ENCODE data around the gene PKD2.

PKD2 gene

DNA sequence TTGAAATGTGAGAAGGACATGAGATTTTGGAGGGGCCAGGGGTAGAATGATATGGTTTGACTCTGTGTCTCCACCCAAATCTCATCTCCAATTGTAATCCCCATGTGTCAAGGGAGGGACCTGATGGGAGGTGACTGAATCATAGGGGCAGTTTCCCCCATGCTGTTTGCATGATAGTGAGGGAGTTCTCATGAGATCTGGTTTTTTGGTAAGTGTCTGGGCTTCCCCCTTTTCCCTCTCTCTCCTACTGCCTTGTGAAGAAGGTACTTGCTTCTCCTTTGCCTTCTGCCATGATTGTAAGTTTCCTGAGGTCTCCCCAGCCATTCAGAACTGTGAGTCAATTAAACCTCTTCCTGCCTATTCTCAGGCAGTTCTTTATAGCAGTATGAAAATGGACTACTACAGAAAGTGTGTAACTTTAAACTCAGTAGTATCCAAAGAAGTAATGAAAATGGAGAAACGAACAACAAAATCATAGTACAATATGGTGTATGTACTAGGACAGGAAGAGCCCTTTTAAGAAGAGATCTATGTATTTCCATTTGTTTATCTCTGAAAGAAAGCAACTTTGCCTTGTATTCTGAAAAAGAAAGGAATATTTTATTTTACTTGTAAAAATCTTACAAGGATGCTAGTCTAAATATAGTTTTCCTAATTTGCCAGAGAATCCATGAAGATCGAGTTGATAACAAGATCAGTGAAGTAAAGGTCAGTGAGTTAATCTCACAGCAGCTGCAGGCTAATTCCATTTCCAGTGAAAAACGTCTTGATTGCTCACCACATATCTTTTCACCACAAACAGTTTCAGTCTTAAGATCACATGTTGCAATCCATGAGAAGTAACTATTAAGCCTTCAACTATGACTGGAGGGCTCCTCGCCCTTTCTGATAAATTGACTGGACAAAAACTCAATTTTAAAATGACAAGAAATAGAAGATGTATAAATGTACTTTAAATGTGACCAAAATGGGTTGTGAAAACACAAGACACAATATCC lies 20.5 kb downstream of the PKD2 start:
- CTCF ChIA-PET = no interaction called here
- POLR2A ChIA-PET = no interaction called here
- no peak for TF ChIP-seq PKNOX1 (IDR thresholded peaks at IDR 0.05)
- no peak for TF ChIP-seq TARDBP (IDR thresholded peaks at IDR 0.05)
- no peak for TF ChIP-seq HDGF (IDR thresholded peaks at IDR 0.05; ENCODE audit: borderline replicate concordance)
- no peak for TF ChIP-seq SUZ12 (IDR thresholded peaks at IDR 0.05)
- TF ChIP-seq FOXM1 (IDR thresholded peaks at IDR 0.05; ENCODE audit: borderline replicate concordance) = no peak
- TF ChIP-seq L3MBTL2 (conservative IDR thresholded peaks at IDR 0.05) = no peak
- TF ChIP-seq FOXK2 (IDR thresholded peaks at IDR 0.05) = no peak
- TF ChIP-seq SP1 (IDR thresholded peaks at IDR 0.05) = no peak
- TF ChIP-seq ARNT (IDR thresholded peaks at IDR 0.05) = no peak
- no peak for TF ChIP-seq ELF4 (IDR thresholded peaks at IDR 0.05)
- TF ChIP-seq ZNF384 (IDR thresholded peaks at IDR 0.05) = no peak
- DNase-seq (ENCODE audit: extremely low spot score) = no peak

DNA sequence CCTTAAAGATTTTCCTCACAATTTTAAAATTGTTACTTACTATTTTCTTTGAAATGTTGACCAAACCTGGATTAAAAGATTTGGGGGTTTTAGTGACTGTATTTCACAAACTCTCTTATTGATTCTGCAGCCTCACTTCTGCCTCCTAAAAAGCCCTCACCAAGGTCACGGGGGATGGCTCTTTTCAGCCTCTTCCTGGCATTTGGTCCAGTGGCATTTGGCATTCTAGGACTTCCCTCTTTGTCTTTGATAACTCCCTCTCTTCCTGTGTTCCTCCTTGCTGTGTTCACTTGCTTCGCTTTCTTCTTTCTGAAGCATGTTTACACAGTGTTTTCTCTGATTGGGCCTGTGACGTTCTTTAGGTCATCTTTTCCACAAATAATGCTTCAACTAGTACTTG lies 21.5 kb downstream of the PKD2 start:
- TF ChIP-seq BHLHE40 (IDR thresholded peaks at IDR 0.05; ENCODE audit: borderline replicate concordance) (no peak), CTBP1 (IDR thresholded peaks at IDR 0.05; ENCODE audit: borderline replicate concordance) (no peak), SUZ12 (IDR thresholded peaks at IDR 0.05) (no peak)
- DNase-seq (ENCODE audit: extremely low spot score) = no peak
- POLR2A ChIA-PET = no interaction called here
- CTCF ChIA-PET = no interaction called here

DNA sequence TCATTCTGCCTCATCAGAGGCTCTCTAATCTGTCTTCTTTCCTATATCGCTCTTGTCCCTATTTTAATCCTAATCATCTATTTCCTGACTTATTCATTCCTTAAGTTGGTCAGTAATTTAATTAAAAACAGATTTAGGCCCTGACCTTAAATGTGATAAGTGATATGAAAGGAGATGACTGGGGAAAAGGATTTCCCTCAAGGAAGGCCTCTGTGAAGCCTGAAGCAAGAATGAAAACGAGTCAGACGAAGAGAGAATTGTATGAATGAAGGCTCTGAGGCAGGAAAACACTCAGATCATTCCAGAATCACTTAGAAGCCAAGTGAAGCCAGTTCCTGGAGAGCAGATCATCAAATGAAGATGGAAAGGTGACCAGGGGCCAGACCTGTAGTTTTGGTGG lies 22.1 kb downstream of the PKD2 start:
- TF ChIP-seq ZNF384 (IDR thresholded peaks at IDR 0.05) = no peak
- TF ChIP-seq ARNT (IDR thresholded peaks at IDR 0.05) = no peak
- no peak for TF ChIP-seq FOXA1 (IDR thresholded peaks at IDR 0.05)
- TF ChIP-seq SUZ12 (IDR thresholded peaks at IDR 0.05) = no peak
- TF ChIP-seq L3MBTL2 (conservative IDR thresholded peaks at IDR 0.05) = no peak
- TF ChIP-seq SP1 (IDR thresholded peaks at IDR 0.05) = no peak
- no peak for TF ChIP-seq FOXM1 (IDR thresholded peaks at IDR 0.05; ENCODE audit: borderline replicate concordance)
- no peak for TF ChIP-seq TARDBP (IDR thresholded peaks at IDR 0.05)
- CTCF ChIA-PET = interaction anchor here (0.5 kb wide), 1 partner anchor 173 kb away, joined by 3 read pairs; no protein-coding TSS in a partner anchor
- POLR2A ChIA-PET = no interaction called here
- DNase-seq (ENCODE audit: extremely low spot score) = no peak

DNA sequence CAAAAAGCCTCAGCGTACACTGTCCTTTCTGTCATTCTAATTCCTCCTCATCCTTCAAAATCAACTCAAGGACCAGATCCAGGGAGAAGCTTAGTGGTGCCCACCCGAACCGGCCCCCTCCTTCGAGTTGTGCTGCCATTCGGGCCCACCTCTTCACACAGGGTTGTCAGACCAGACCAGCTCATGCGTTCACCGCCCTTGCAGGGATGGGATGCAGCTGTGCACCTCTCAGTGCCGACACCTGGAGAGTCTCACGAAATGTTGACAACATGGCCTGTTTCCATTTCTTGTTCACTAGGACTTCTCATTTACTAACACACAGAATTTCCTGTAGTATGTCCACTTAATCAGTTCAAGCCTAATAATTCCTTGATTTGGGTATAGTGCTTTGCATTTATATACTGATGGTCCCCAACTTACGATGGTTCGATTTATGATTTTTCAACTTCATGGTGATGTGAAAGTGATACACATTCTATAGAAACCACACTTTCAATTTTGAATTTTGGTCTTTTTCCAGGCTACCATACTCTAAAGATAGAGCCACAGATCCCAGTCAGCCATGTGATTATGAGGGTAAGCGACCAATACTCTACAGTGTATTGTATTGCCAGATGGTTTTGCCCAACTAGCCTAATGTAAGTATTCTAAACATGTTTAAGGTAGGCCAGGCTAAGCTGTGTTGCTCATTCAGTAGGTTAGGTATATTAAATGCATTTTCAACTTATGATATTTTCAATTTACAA lies 23.3 kb downstream of the PKD2 start:
- ChIA-PET CTCF (interaction anchor here (1.1 kb wide), 1 partner anchor 181 kb away, joined by 4 read pairs; no protein-coding TSS in a partner anchor), POLR2A (no interaction called here)
- no peak for DNase-seq (ENCODE audit: extremely low spot score)
- TF ChIP-seq ZNF384 (IDR thresholded peaks at IDR 0.05) (no peak), SUZ12 (IDR thresholded peaks at IDR 0.05) (no peak)

DNA sequence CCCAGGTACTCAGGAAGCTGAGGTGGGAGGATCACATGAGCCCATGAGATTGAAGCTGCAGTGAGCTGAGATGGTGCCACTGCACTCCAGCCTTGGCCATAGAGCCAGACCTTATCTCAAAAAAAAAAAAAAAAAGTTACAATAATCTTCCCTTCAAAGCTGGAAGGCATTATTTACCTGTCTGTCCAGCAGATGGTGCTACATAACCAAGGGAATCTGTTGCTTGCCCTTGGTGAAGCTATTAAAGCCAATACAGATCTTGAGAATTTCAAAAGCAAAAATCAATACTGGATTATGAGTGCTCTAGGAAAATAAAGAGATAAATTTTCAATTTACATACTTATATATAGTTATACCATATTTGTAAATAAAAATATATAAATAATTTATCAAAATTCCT lies 25.9 kb downstream of the PKD2 start:
- ChIA-PET CTCF (interaction anchor here (0.6 to 1.7 kb wide), 8 partner anchors 12 to 482 kb away, joined by 3 to 23 read pairs (median 4); no protein-coding TSS in a partner anchor), POLR2A (interaction anchor here (0.9 kb wide), 1 partner anchor 489 kb away, joined by 3 read pairs; no protein-coding TSS in a partner anchor)
- TF ChIP-seq TARDBP (IDR thresholded peaks at IDR 0.05) = no peak
- peak; percentile 96 for TF ChIP-seq ZNF384 (IDR thresholded peaks at IDR 0.05)
- TF ChIP-seq FOXK2 (IDR thresholded peaks at IDR 0.05) = no peak
- TF ChIP-seq FOXA1 (IDR thresholded peaks at IDR 0.05) = no peak
- TF ChIP-seq LEF1 (IDR thresholded peaks at IDR 0.05; ENCODE audit: borderline replicate concordance) = no peak
- no peak for TF ChIP-seq BHLHE40 (IDR thresholded peaks at IDR 0.05; ENCODE audit: borderline replicate concordance)
- DNase-seq (ENCODE audit: extremely low spot score) = peak; percentile 62

DNA sequence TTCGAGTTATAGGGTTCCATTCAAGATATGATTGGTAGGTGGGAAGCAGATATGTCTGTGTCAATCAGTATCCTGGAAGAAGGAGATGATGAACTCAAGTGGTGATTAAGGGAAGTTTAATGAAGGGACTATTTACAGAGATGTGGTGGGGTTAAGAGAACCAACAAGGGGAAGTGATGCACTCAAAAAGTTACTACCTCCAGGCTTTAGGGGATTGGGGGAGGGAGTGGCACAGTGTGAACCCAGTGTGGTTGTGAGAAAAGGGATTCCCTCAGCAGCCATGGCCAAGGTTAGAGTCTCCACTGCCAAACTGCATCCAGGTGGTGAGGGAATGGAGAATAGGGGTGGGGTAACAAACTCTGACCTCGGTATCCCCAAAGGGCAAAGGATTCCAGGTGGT lies 27.9 kb downstream of the PKD2 start:
- DNase-seq (ENCODE audit: extremely low spot score) = no peak
- ChIA-PET POLR2A (no interaction called here), CTCF (no interaction called here)
- no peak for TF ChIP-seq ARNT (IDR thresholded peaks at IDR 0.05)
- no peak for TF ChIP-seq CTBP1 (IDR thresholded peaks at IDR 0.05; ENCODE audit: borderline replicate concordance)
- TF ChIP-seq FOXA1 (IDR thresholded peaks at IDR 0.05) = no peak
- no peak for TF ChIP-seq FOXM1 (IDR thresholded peaks at IDR 0.05; ENCODE audit: borderline replicate concordance)
- no peak for TF ChIP-seq ZNF384 (IDR thresholded peaks at IDR 0.05)
- no peak for TF ChIP-seq PKNOX1 (IDR thresholded peaks at IDR 0.05)
- no peak for TF ChIP-seq FOXK2 (IDR thresholded peaks at IDR 0.05)
- TF ChIP-seq HDGF (IDR thresholded peaks at IDR 0.05; ENCODE audit: borderline replicate concordance) = no peak
- no peak for TF ChIP-seq BHLHE40 (IDR thresholded peaks at IDR 0.05; ENCODE audit: borderline replicate concordance)
- no peak for TF ChIP-seq ELF4 (IDR thresholded peaks at IDR 0.05)
- no peak for TF ChIP-seq LEF1 (IDR thresholded peaks at IDR 0.05; ENCODE audit: borderline replicate concordance)
- TF ChIP-seq NFRKB (IDR thresholded peaks at IDR 0.05) = no peak
- TF ChIP-seq SUZ12 (IDR thresholded peaks at IDR 0.05) = no peak
- TF ChIP-seq TARDBP (IDR thresholded peaks at IDR 0.05) = no peak
- TF ChIP-seq SP1 (IDR thresholded peaks at IDR 0.05) = no peak
- no peak for TF ChIP-seq L3MBTL2 (conservative IDR thresholded peaks at IDR 0.05)

GRCh38 chr4:88037447-88037846 lies 30.0 kb downstream of the PKD2 start:
- CTCF ChIA-PET = no interaction called here
- no peak for DNase-seq (ENCODE audit: extremely low spot score)
- POLR2A ChIA-PET = no interaction called here
- TF ChIP-seq L3MBTL2 (conservative IDR thresholded peaks at IDR 0.05) = no peak
- TF ChIP-seq SUZ12 (IDR thresholded peaks at IDR 0.05) = no peak
- TF ChIP-seq LEF1 (IDR thresholded peaks at IDR 0.05; ENCODE audit: borderline replicate concordance) = no peak
- TF ChIP-seq SP1 (IDR thresholded peaks at IDR 0.05) = no peak
- TF ChIP-seq FOXA1 (IDR thresholded peaks at IDR 0.05) = no peak
- no peak for TF ChIP-seq BHLHE40 (IDR thresholded peaks at IDR 0.05; ENCODE audit: borderline replicate concordance)
- TF ChIP-seq HDGF (IDR thresholded peaks at IDR 0.05; ENCODE audit: borderline replicate concordance) = no peak
- TF ChIP-seq ELF4 (IDR thresholded peaks at IDR 0.05) = no peak
- no peak for TF ChIP-seq FOXK2 (IDR thresholded peaks at IDR 0.05)
- TF ChIP-seq TARDBP (IDR thresholded peaks at IDR 0.05) = no peak
- TF ChIP-seq NFRKB (IDR thresholded peaks at IDR 0.05) = no peak
- no peak for TF ChIP-seq ARNT (IDR thresholded peaks at IDR 0.05)
